BE2C (cell line): ENCODE measurements around the gene CUL3.
"Not testable (repeated sequence)": the region's sequence is repeated elsewhere in the genome, so short reads cannot be mapped to it uniquely, and the experiment has no call there.

Experiments used
- DNase-seq: peaks from one replicate; pipeline ENCODE4 v3.0.0-alpha.2; 2020
- H3K27me3 ChIP-seq: fragments of 250-450 bp; sonication (Bioruptor Pico); 2 replicates; pipeline ENCODE4 v1.5.1; 2020; ENCODE audit warnings: mild to moderate bottlenecking
- H3K36me3 ChIP-seq: fragments of 250-450 bp; sonication (Bioruptor Pico); 2 replicates; pipeline ENCODE4 v1.5.1; 2020; ENCODE audit warnings: mild to moderate bottlenecking
- H3K4me1 ChIP-seq: fragments of 250-450 bp; sonication (Bioruptor Pico); 2 replicates; pipeline ENCODE4 v1.5.1; 2020
- H3K4me3 ChIP-seq: 2 replicates; pipeline ENCODE4 v1.5.1; 2011; ENCODE audit warnings: low read depth, low read length
- H3K9me3 ChIP-seq: fragments of 250-450 bp; sonication (Bioruptor Pico); 2 replicates; pipeline ENCODE4 v1.5.1; 2020
- CTCF ChIP-seq: IDR thresholded peaks from 2 replicates; pipeline ENCODE4 v1.5.1; 2012; ENCODE audit warnings: mild to moderate bottlenecking, low read depth, low read length

The CUL3 gene

DNA sequence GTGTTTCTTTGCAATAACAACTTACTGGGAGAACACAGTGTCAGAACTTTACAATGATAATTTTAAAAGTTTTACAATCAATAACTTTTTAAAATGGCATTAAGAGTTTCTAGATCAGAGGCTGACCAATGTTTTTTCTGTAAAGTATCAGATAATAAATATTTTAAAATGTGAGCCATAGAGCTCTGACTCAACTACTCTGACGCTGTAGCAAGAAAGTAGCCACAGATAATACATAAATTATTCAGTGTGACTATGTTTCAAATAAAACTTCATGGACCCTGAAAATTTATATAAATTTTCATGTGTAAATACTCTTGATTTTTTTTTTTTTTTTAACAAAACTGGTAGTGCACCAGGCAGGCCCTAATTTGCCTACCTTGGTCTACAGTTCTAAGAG is 77.4 kb downstream of the CUL3 start:
- H3K36me3 ChIP-seq: peaks cover 31% of the 10 kb centered on the region
- H3K27me3 ChIP-seq: no peaks in the 10 kb centered on the region
- H3K9me3 ChIP-seq: no peaks in the 10 kb centered on the region
- no peak overlapping the region for H3K4me3 ChIP-seq
- no peak for TF ChIP-seq CTCF
- no peak for DNase-seq
- no peaks in the 10 kb centered on the region for H3K4me1 ChIP-seq

GRCh38 chr2:224506494-224506893 is 78.7 kb downstream of the CUL3 start:
- H3K4me1 ChIP-seq: no peaks in the 10 kb centered on the region
- no peaks in the 10 kb centered on the region for H3K27me3 ChIP-seq
- no peak overlapping the region for H3K4me3 ChIP-seq
- DNase-seq: no peak
- TF ChIP-seq CTCF: no peak
- no peaks in the 10 kb centered on the region for H3K9me3 ChIP-seq
- peaks cover 30% of the 10 kb centered on the region for H3K36me3 ChIP-seq

DNA sequence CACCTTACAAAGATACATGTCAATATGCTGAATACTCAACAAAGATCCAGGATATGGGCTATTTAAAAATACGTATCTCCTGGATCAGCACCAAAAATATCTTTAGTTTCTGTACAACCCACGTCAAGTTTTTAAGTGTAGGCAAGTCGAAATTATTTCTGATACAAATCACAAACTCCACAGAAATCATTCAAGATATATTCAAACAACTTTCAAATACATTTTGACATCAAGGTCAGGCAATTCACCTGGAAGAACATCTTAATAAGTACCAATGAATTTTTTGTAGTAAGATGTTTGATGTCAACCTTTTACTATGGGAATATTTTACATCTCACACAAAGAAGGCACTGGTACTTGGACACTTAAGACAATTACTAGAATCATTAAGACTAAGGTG is 86.2 kb downstream of the CUL3 start:
- no peaks in the 10 kb centered on the region for H3K4me1 ChIP-seq
- TF ChIP-seq CTCF: no peak
- peaks cover 48% of the 10 kb centered on the region for H3K36me3 ChIP-seq
- no peak for DNase-seq
- no peak overlapping the region for H3K4me3 ChIP-seq
- H3K9me3 ChIP-seq: no peaks in the 10 kb centered on the region
- H3K27me3 ChIP-seq: no peaks in the 10 kb centered on the region

- Histone ChIP-seq H3K4me1 (no peaks in the 10 kb centered on the region; the same call in 1 of the 2 replicates), H3K27me3 (no peaks in the 10 kb centered on the region), H3K4me3 (no peak overlapping the region), H3K36me3 (peaks cover 22% of the 10 kb centered on the region), H3K9me3 (no peaks in the 10 kb centered on the region)
- TF ChIP-seq CTCF: no peak
- no peak for DNase-seq
Observed at GRCh38 chr2:224492531-224492930, 92.6 kb downstream of the CUL3 start.

DNA sequence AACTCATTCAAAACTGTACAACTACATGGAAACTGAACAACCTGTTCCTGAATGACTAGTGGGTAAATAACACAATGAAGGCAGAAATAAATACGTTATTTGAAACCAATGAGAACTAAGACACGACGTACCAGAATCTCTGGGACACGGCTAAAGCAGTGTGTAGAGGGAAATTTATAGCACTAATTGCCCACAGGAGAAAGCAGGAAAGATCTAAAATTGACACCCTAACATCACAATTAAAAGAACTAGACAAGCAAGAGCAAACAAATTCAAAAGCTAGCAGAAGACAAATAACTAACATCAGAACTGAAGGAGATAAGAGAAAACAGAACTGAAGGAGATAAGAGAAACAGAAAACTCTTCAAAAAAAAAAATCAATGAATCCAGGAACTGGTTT is 97.2 kb downstream of the CUL3 start:
- not testable (repeated sequence) for H3K9me3 ChIP-seq, H3K27me3 ChIP-seq, H3K4me1 ChIP-seq, DNase-seq, H3K4me3 ChIP-seq
- peaks cover 17% of the 10 kb centered on the region for H3K36me3 ChIP-seq

DNA sequence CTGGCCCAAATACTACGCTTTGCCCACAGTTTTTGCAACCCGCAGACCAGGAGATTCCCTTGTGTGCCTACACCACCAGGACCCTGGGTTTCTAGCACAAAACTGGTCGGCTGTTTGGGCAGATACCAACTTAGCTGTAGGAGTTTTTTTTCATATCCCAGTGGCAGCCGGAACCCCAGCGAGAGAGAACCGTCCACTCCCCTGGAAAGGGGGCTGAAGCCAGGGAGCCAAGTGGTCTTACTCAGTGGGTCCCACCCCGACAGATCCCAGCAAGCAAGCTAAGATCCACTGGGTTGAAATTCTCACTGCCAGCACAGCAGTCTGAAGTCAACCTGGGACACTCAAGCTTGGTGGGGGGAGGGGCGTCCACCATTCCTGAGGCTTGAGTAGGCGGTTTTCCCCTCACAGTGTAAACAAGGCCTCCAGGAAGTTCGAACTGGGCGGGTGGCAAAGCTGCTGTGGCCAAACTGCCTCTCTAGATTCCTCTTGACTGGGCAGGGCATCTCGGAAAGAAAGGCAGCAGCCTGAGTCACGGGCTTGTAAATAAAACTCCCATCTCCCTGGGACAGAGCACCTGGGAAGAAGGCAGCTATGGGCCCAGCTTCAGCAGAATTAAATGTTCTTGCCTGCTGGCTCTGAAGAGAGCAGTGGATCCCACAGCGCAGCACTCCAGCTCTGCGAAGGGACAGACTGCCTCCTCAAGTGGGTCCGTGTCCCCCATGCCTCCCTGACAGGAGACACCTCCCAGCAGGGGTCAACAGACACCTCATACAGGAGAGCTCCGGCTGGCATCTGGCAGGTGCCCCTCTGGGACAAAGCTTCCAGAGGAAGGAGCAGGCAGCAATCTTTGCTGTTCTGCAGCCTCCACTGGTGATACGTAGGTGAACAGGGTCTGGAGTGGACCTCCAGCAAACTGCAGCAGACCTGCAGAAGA is 99.8 kb downstream of the CUL3 start:
- DNase-seq, H3K9me3 ChIP-seq, H3K4me3 ChIP-seq, H3K27me3 ChIP-seq, H3K4me1 ChIP-seq: not testable (repeated sequence)
- peaks cover 15% of the 10 kb centered on the region for H3K36me3 ChIP-seq

- Histone ChIP-seq H3K9me3 (no peaks in the 10 kb centered on the region), H3K4me3 (no peak overlapping the region), H3K36me3 (peaks cover 34% of the 10 kb centered on the region), H3K27me3 (no peaks in the 10 kb centered on the region), H3K4me1 (no peaks in the 10 kb centered on the region)
- DNase-seq: no peak
- TF ChIP-seq CTCF: no peak
Observed at GRCh38 chr2:224479826-224480225, 105.3 kb downstream of the CUL3 start.
